Measurements from ENCODE around the gene BMP5.

DNA sequence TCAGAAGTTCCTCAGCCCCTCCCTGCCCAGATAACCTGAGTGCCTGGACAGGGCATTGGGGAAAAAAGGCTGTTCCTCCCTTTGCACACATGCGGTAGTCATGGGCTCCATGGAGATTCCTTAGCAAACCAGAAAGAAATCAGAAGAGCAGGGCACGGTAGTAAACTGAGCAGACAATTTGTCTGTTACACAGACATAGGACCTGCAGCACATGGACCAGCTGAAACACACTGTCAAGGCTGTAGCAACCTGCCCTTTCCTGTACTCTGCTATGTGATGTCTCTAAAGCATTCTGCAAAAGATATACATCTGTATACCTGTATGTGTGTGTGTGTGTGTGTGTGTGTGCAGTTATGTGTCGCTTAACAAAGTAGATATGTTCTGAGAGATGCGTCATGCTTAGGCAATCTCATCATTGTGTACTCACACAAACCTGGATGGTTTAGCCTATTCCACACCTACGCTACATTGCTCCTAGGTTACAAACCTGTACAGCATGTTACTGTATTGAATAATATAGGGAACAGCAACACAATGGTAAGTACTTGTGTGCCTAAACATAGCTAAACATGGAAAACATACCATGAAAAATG, 44.4 kb upstream of the BMP5 start:
- TF ChIP-seq MAX (IDR thresholded peaks at IDR 0.05) = no peak
- TF ChIP-seq, protein P1, sequence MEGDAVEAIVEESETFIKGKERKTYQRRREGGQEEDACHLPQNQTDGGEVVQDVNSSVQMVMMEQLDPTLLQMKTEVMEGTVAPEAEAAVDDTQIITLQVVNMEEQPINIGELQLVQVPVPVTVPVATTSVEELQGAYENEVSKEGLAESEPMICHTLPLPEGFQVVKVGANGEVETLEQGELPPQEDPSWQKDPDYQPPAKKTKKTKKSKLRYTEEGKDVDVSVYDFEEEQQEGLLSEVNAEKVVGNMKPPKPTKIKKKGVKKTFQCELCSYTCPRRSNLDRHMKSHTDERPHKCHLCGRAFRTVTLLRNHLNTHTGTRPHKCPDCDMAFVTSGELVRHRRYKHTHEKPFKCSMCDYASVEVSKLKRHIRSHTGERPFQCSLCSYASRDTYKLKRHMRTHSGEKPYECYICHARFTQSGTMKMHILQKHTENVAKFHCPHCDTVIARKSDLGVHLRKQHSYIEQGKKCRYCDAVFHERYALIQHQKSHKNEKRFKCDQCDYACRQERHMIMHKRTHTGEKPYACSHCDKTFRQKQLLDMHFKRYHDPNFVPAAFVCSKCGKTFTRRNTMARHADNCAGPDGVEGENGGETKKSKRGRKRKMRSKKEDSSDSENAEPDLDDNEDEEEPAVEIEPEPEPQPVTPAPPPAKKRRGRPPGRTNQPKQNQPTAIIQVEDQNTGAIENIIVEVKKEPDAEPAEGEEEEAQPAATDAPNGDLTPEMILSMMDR (IDR thresholded peaks at IDR 0.05; ENCODE audit: low read depth, low read length, missing input control) = no peak
- no peak for TF ChIP-seq YY1 (IDR thresholded peaks at IDR 0.05)
- no peak for TF ChIP-seq RAD21 (IDR thresholded peaks at IDR 0.05)
- no peak for TF ChIP-seq JUND (IDR thresholded peaks at IDR 0.05)
- no peak for TF ChIP-seq RXRA (IDR thresholded peaks at IDR 0.05)

Data from liver (tissue), 3 donors.